Measurements from ENCODE around the gene KPNB1. TPM values are rescaled to one million over a fixed set of nuclear protein-coding genes. Genes with fewer than 3 reads are reported as not detected.
A peak's percentile ranks its signal among the peaks of the same experiment; 100 is the strongest.

The KPNB1 gene
- polyA plus RNA-seq, 2 of the 4 experiments (the other 2 are of a cell fraction) = 315 to 358 TPM

- no peak for TF ChIP-seq MAX (IDR thresholded peaks at IDR 0.05)
- no peak for TF ChIP-seq RFX5 (IDR thresholded peaks at IDR 0.05)
- TF ChIP-seq MAFK (IDR thresholded peaks at IDR 0.05; ENCODE audit: partially characterized antibody) = no peak
- TF ChIP-seq RCOR1 (IDR thresholded peaks at IDR 0.05; ENCODE audit: low read depth, low read length) = no peak
Measured at GRCh38 chr17:47669081-47669480, 19.4 kb downstream of the KPNB1 start (continued).

DNA sequence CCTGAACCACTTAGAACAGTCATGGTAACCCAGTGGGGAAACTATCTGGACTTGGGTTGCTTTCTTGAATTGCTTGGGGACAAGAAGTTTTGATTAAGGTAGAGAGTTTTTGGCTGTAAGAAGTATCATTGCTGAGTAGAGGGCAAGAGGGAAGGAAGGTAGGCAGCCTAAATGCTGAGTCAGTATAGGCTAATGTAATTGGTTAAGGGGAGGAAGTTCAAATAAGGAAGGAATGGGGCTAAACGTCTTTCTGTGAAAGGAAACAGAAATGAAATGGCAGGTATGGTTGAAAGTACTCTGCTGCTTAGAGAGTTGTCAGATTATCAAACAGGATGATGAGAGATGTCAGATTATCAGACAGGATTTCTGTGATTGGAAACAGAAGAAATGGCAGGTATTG, 20.3 kb downstream of the KPNB1 start:
- DNase-seq (ENCODE audit: low read depth in 1 of 2, low spot score in 1 of 2) (no peak), FAIRE-seq (no peak), ATAC-seq (no peak)
- H3K4me3 ChIP-seq = no peak overlapping the region
- ChIA-PET POLR2A (no interaction called here), CTCF (interaction anchor here (0.7 to 2.0 kb wide), 5 partner anchors 10 to 132 kb away, joined by 3 to 6 read pairs (median 3); no protein-coding TSS in a partner anchor)
- no peaks in the 10 kb centered on the region for H3K9me3 ChIP-seq
- H3K4me1 ChIP-seq = peaks cover 14% of the 10 kb centered on the region; the same call in 2 of the 3 replicates
- H3K4me2 ChIP-seq = no peak overlapping the region
- 14% methylated on average over 1 of the region's 1 CpG for WGBS (ENCODE audit: missing lambda C conversion rate)
- TF ChIP-seq KDM5A (IDR thresholded peaks at IDR 0.05) = no peak
- TF ChIP-seq, protein P1, sequence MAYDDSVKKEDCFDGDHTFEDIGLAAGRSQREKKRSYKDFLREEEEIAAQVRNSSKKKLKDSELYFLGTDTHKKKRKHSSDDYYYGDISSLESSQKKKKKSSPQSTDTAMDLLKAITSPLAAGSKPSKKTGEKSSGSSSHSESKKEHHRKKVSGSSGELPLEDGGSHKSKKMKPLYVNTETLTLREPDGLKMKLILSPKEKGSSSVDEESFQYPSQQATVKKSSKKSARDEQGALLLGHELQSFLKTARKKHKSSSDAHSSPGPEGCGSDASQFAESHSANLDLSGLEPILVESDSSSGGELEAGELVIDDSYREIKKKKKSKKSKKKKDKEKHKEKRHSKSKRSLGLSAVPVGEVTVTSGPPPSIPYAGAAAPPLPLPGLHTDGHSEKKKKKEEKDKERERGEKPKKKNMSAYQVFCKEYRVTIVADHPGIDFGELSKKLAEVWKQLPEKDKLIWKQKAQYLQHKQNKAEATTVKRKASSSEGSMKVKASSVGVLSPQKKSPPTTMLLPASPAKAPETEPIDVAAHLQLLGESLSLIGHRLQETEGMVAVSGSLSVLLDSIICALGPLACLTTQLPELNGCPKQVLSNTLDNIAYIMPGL (CRISPR knock-in tag; IDR thresholded peaks at IDR 0.05; ENCODE audit: borderline replicate concordance) = no peak
- peak; percentile 88 for TF ChIP-seq MAFK (IDR thresholded peaks at IDR 0.05; ENCODE audit: partially characterized antibody)
- no peak for TF ChIP-seq HEYL (CRISPR knock-in tag; IDR thresholded peaks at IDR 0.05)
- TF ChIP-seq JUN (IDR thresholded peaks at IDR 0.05) = 0 out of 5 replicates have a peak, but pooled peaks of 1 of the 2 experiments have one; percentile 25
- H3K27ac ChIP-seq = peak overlapping the region in 1 of 2 experiments; percentile 14; a peak in 1 of 6 replicates

GRCh38 chr17:47674499-47674898, 24.8 kb downstream of the KPNB1 start:
- peaks cover 5% of the 10 kb centered on the region; the same call in 1 of the 3 replicates for H3K4me1 ChIP-seq
- ChIA-PET POLR2A (no interaction called here), CTCF (interaction anchor here (0.8 to 9.4 kb wide), 11 partner anchors 10 to 127 kb away, joined by 3 to 106 read pairs (median 3); no protein-coding TSS in a partner anchor)
- H3K27ac ChIP-seq = no peak overlapping the region
- no peak for FAIRE-seq
- no peak; a peak in 1 of 6 replicates for ATAC-seq
- TF ChIP-seq POLR2A (IDR thresholded peaks at IDR 0.05; ENCODE audit: low read length) = no peak
- no peak for TF ChIP-seq HDAC2 (IDR thresholded peaks at IDR 0.05)
- no peak for TF ChIP-seq KDM1A (IDR thresholded peaks at IDR 0.05; ENCODE audit: low read depth)
- TF ChIP-seq FOSB (CRISPR knock-in tag; IDR thresholded peaks at IDR 0.05) = no peak
- TF ChIP-seq RAD21 (conservative IDR thresholded peaks at IDR 0.05 in 1 of 2, IDR thresholded peaks at IDR 0.05 in 1 of 2) = no peak
- TF ChIP-seq MAZ (IDR thresholded peaks at IDR 0.05; ENCODE audit: borderline replicate concordance, low read depth, low read length) = no peak
- H3K4me2 ChIP-seq = no peak overlapping the region
- DNase-seq (ENCODE audit: low read depth in 1 of 2, low spot score in 1 of 2) = no peak
- 86% methylated on average over 4 of the region's 4 CpGs for WGBS (ENCODE audit: missing lambda C conversion rate)
- no peak overlapping the region for H3K4me3 ChIP-seq
- no peaks in the 10 kb centered on the region for H3K9me3 ChIP-seq

DNA sequence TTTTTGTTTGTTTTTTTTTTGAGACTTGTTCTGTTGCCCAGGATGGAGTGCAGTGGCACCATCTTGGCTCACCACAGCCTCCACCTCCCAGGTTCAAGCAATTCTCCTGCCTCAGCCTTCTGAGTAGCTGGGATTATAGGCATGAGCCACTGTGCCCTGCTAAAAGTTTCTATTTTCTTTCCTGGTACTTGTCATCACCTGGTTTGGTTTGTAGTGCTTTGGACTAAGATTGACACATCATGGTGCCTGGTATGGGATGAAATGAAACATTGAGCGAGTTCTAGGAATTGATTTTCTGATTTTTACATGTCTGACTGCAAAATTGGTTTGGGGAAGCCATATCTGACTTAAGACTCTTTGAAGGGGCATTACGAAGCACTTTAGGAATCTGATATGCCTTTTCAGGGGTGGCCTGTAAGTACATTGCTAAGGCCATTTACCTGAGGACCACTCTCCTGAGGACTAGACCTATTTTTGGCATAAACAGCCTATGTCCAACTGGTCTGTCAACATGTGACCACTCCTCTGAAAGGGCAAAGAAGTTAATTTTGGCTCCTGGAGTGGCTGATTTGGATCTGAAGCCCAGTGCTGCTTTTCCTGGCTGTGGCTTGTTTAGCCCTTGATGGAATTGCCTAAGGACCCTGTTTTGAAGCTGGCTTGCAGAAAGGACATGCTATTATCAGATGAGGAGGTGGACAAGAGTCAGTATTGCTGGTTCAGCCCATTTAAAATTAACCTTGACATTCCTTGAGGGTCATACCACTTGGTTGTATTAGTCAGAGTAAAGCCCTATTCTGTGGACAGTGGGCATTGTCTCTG, 25.9 kb downstream of the KPNB1 start:
- H3K4me1 ChIP-seq = no peaks in the 10 kb centered on the region
- DNase-seq (ENCODE audit: low read depth in 1 of 2, low spot score in 1 of 2) (no peak), ATAC-seq (no peak), FAIRE-seq (no peak)
- H3K9me3 ChIP-seq = no peaks in the 10 kb centered on the region
- no peak overlapping the region for H3K4me2 ChIP-seq
- 93% methylated on average over 2 of the region's 2 CpGs for WGBS (ENCODE audit: missing lambda C conversion rate)
- ChIA-PET POLR2A (no interaction called here), CTCF (interaction anchor here (0.8 to 9.4 kb wide), 7 partner anchors 11 to 126 kb away, joined by 3 to 106 read pairs (median 4); partner anchors contain the start of genes KPNB1 and TBX21)
- H3K4me3 ChIP-seq = no peak overlapping the region
- H3K27ac ChIP-seq = no peak overlapping the region
- TF ChIP-seq BHLHE40 (IDR thresholded peaks at IDR 0.05; ENCODE audit: low read depth, low read length) (no peak), HOXA7 (CRISPR knock-in tag; IDR thresholded peaks at IDR 0.05) (no peak), KDM1A (IDR thresholded peaks at IDR 0.05; ENCODE audit: low read depth) (no peak), ZC3H11A (IDR thresholded peaks at IDR 0.05) (no peak), RNF2 (IDR thresholded peaks at IDR 0.05; ENCODE audit: borderline replicate concordance, low read depth) (no peak), ZFP36 (IDR thresholded peaks at IDR 0.05; ENCODE audit: borderline replicate concordance, partially characterized antibody) (no peak), E2F6 (IDR thresholded peaks at IDR 0.05; ENCODE audit: borderline replicate concordance, low read depth) (no peak), PBX3 (IDR thresholded peaks at IDR 0.05) (no peak), POLR2AphosphoS2 (conservative IDR thresholded peaks at IDR 0.05; ENCODE audit: low read length) (no peak)
- TF ChIP-seq, protein P2, sequence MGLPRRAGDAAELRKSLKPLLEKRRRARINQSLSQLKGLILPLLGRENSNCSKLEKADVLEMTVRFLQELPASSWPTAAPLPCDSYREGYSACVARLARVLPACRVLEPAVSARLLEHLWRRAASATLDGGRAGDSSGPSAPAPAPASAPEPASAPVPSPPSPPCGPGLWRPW (IDR thresholded peaks at IDR 0.05) = no peak

All from A549 (cell line).